CD4-positive, alpha-beta T cell treated with Interleukin-17A for 4 hours (primary cell): ENCODE measurements around the gene PI4KA.
"Not testable (repeated sequence)": the region's sequence is repeated elsewhere in the genome, so short reads cannot be mapped to it uniquely, and the experiment has no call there.

Experiments
- DNase-seq: peaks from one replicate; pipeline ENCODE4 v3.0.0-alpha.2; 2020; ENCODE audit warnings: mixed read lengths

The PI4KA gene

DNA sequence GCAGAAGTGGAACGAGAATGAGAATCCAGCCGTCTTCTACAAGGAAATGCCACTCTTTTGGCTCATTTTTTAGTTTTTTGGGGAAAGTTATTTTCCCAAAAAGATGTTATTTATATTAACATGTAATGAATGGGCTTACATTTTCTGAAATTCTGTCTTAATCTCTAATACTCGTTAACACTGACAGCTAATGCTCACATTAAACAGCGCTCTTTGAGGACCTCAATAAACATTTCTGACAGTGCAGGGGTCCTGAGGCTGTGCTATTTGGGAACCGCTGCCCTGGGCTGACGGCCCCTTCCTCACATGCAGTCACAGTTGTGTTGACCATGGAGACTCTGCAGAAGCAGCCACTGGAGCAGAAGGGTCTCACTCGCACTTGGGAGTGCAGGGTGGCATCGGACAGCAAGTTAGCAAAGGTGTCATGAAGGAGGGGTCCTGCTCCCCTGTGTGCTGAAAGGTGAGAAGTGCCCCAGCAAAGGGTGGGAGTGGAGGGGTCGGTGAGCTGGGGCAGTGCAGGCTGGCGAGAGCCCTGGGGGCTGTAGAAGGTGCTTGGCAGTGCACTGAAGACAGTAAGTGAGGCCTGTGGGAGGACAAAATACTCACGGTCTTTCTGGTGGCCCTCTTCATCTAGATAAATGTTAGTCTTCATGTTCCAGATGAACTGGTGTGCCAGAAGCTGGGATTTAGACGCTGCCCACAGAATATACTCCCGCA, 137.8 kb downstream of the PI4KA start:
- DNase-seq: no peak

DNA sequence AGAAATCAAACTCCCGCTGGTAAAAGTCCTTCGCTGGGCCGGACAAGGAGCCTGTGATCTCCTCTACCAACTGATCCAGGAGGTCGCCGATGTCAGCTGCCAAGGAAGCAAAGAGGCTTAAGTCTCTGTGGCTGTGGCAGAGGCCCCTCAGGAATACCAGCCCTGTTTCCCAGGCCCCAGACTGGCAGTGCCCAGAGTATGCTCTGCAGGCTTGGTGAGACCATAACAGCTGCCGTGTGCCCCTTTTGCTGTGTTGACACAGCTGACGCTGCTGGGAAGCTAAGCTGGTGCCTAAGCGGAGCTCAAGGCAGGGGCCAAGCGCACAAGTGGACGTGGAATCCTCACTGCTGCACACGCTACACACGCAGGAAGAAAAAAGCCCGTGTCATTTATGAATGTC, 139.9 kb downstream of the PI4KA start:
- DNase-seq: not testable (repeated sequence)

DNA sequence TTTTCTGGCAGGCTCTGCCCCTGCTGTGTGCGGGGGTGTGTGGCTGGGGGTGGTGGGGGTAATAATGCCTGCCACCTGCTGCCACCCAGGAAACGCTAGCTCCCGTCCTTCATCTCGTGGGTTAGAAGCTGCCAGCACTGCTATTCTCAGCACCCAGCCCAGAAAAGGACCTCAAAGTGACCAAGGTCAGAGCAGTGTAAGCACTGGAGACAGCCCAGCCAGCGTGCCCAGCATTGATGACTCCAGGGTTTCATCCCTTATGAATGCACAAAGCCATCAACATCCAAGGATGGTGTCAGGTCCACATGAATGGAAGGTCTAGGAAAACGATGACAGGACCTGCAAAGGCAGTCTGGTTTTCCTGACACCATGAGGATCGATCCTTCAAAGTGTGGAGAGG, 140.6 kb downstream of the PI4KA start:
- not testable (repeated sequence) for DNase-seq

- DNase-seq: not testable (repeated sequence)
Observed at GRCh38 chr22:20717213-20717866, 141.3 kb downstream of the PI4KA start.

DNA sequence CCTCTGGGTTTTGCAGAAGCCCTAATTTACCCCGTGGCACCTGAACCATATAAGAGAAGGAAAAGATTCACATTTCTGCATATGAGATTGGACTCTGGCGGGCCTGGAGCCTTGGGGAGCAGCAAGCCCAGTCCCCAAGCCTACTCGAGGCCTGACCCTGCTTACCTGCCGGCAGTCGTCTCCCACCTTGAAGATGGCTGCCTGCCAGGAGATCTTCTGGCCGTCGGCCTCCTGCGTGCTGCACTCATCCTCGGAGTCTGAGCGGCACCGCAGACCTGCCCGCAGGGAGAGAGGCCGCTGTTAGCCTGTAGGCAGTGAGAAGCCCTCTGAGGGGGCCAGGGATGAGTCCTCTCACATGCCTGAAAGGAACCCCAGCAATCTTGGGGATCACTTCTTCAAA, 145.5 kb downstream of the PI4KA start:
- DNase-seq: not testable (repeated sequence)

DNA sequence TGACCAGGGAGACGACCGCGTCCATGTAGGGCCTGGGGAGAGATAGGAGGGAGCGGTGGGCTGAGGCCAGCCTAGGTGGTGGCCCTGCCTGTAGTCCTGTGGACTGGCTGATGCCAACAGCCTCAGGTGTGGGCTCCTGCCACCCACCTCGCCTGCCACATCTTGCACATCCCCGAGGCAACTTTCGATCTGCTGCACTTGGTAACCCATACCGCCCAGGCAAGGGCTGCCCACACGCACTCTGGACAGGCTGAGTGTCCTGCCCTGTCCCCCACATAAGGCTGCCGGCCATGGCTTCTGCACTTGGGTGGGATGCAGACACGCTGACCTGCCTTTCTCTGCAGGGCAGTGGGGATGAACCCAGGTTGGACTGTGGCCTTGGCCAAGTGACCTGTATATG, 148.6 kb downstream of the PI4KA start:
- not testable (repeated sequence) for DNase-seq

DNA sequence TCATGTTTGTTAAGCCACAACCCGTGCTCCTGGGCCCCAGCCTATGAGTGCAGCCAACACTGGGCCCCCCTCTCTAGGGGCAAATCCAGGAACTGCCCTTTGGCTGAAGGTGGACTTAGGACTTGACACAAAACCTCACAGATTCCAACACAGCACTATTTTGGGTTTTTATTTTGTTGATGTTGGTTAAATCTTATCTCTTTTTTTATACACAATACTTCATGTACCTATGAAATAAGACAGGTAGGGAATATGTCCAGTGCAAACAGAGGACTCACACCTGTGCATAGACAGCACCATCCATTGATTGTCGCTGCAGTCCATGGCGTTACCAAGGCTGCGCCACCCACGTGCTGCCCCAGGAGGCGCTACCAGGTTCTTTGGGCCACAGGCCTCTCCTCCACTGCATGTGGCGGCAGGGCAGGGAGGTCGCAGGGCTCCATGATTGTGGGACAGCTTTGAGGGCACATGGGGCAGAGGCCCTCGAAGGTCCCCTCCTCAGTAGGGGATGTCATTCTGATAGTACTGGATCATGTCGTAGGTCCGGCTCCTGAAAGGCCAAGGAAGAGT, 151.0 kb downstream of the PI4KA start:
- DNase-seq: not testable (repeated sequence)

DNA sequence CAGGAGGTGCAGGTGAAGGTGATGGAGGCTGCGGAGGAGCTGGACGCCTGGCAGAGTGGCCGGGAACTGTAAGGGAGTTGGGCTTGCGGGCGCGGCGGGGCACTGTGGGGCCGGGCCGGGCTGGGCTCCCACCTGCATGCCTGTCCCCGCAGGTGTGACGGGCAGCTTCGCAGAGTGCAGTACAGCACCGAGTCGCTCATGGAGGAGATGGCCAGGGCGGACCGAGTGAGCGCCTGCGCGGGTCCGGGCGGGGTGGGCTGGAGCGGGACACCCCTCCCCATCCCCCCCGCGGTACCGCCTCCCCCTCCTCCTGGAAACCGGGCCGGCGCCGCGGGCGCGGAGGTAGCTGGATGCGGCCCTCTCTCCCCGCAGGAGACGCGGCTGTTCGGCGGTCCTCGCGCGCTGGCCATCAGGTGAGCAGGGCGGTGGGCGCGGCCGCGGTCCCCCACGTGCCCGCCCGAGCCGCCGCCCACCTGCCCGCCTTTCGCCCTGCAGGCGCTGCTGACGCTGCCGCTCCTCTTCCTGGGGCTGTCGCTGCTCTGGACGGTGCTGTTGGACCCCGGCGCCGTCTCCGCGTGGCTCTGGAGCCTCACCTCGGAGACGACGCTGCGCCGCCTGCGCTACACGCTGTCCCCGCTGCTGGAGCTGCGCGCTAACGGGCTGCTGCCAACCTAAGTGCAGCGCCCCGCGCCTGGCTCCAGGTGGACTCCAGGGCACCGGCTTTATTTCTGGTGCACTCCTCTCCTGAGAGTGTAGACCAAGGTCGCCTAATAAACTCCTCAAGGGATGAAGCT, 154.6 kb downstream of the PI4KA start:
- peak; percentile 31 for DNase-seq

- not testable (repeated sequence) for DNase-seq
Observed at GRCh38 chr22:20703414-20703806, 155.2 kb downstream of the PI4KA start.

GRCh38 chr22:20702546-20703413, 155.8 kb downstream of the PI4KA start:
- peak; percentile 99 for DNase-seq

- not testable (repeated sequence) for DNase-seq
Observed at GRCh38 chr22:20702175-20702545, 156.5 kb downstream of the PI4KA start.

DNA sequence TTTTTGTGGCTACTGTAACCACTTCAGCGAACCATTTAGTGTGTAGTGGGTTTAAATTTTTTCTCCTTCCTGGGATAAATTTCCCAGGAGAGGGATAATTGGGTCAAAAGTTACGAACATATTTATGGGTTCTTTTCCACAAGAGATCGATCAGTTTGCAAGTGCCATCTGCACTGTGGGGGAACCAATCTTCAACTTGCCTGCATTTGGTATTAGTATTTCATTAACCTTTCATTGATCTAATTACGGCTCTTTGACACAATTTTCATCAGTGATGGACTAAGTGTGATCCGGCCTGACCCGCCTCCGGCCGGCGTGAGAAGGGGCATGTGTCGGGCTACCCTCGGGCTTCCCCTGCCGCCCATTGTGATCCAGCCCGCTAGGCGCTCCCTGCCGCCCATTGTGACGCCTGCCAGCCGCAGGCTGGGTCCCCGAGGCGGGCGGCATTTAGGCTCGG, 156.9 kb downstream of the PI4KA start:
- not testable (repeated sequence) for DNase-seq

GRCh38 chr22:20700347-20700746, 158.3 kb downstream of the PI4KA start:
- DNase-seq: not testable (repeated sequence)

GRCh38 chr22:20699856-20700255, 158.8 kb downstream of the PI4KA start:
- DNase-seq: not testable (repeated sequence)

DNA sequence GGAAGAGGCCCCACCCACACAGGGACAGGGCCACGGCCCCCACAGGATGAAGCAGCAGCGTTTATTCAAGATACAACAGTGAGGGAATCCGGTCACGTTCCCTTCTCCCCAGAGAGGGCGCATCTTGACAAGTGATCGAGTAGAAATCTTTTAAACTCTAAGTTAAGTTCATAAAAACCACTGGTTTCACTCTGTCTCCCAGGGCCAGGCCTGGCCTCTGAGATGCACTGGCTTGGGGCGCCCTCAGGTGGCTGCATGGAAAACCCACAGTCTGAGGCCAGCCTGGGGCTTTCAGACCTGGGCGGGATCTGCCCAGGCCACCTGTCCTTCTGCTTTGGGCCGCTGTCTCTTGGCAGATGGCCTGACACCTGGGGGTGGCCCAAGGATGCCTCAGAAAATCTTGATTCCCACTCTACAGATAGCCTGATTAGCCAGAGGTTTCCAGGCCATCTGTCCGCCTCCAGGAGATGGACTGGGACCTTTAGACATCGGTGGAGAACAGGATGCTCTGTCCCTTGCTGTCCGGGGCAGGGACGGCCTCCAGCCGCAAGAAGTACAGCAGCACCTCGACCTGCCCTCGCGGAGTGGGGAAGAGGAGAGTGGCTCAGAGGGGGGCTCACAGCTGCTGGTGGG, 161.0 kb downstream of the PI4KA start:
- peak; percentile 83 for DNase-seq

- DNase-seq: not testable (repeated sequence)
Observed at GRCh38 chr22:20696056-20696455, 162.6 kb downstream of the PI4KA start.

DNA sequence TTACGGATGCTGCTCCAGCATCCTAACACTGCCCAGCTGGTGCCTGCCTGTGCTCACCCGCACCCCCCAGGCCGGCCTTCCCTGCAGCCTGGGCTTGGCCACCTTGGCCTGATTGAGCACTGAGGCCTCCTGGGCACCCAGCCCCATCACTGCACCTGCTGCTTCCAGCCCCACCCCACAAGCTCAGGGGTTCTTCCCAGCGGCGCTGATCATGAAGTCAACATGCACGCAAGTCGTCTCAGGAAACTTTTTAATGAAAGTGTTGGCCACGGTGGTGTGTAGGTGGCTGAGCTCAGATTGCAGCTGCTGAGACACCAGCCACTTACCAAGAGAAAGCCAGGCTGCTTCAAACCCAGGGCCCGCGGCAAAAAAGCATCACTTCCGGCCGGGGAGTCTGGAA, 163.4 kb downstream of the PI4KA start:
- DNase-seq: not testable (repeated sequence)

GRCh38 chr22:20694256-20694655, 164.4 kb downstream of the PI4KA start:
- not testable (repeated sequence) for DNase-seq

GRCh38 chr22:20692926-20693325, 165.7 kb downstream of the PI4KA start:
- not testable (repeated sequence) for DNase-seq

GRCh38 chr22:20690586-20691317, 167.9 kb downstream of the PI4KA start:
- DNase-seq: not testable (repeated sequence)
